ENCODE results near the gene DDX55.
"Not testable (repeated sequence)": the region's sequence is repeated elsewhere in the genome, so short reads cannot be mapped to it uniquely, and the experiment has no call there.

DDX55 gene

GRCh38 chr12:123601602-123602489, at the start of gene DDX55:
DDX55 (plus strand) TSS chr12:123602099; CDS start chr12:123602149, 50 bp downstream.
- H3K4me3 ChIP-seq (ENCODE audit: low read depth, low read length), result peak within 1 kb of the TSS; percentile 100

- not testable (repeated sequence) for H3K4me3 ChIP-seq (ENCODE audit: low read depth, low read length)
Measured at GRCh38 chr12:123554136-123554535, 47.8 kb upstream of the DDX55 start.

DNA sequence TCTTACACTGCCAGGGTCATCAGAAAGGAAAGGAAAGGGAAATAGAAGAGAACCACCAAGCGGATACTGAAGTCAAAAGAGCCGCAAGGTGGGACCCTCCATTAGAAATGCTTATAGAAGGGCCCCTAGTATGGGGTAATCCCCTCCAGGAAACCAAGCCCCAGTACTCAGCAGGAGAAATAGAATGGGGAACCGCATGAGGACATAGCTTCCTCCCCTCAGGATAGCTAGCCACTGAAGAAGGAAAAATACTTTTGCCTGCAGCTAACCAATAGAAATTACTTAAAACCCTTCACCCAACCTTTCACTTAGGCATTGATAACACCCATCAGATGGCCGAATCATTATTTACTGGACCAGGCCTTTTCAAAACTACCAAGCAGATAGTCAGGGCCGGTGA, 47.1 kb upstream of the DDX55 start:
- H3K4me3 ChIP-seq (ENCODE audit: low read depth, low read length), result not testable (repeated sequence)

DNA sequence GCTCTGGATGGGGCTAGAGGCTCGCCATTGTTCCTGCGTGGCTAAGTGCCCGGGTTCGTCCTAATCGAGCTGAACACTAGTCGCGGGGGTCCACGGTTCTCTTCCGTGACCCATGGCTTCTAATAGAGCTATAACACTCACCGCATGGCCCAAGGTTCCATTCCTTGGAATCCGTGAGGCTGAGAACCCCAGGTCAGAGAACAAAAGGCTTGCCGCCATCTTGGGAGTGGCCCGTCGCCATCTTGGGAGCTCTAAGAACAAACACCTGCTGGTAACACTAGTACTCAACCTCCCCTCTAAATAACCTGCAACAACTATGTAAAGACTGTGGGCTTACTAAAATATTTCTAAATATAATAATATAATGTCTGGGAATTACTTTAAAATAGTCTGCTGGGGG, 43.4 kb upstream of the DDX55 start:
- not testable (repeated sequence) for H3K4me3 ChIP-seq (ENCODE audit: low read depth, low read length)

DNA sequence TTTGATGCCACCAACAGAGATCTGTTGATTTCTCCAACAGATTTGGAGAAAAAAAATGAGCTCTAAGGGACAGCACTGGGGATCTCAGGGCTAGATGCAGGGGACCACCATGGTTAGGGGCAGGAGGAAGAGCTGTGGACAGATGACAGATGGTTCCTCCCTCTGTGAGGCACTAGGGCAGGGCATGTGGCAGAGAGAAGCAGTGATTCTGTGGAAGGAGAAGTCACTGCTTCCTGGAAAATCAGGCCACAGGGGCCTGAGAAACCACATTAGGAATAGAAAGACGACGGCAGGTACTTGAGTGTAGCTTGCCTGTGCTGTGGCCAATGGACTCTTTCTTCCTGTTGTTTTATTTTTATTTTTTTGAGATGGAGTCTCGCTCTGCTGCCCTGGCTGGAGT, 42.4 kb upstream of the DDX55 start:
- no peak overlapping the region for H3K4me3 ChIP-seq (ENCODE audit: low read depth, low read length)

GRCh38 chr12:123571343-123571813, 30.5 kb upstream of the DDX55 start:
- no peak overlapping the region for H3K4me3 ChIP-seq (ENCODE audit: low read depth, low read length)

DNA sequence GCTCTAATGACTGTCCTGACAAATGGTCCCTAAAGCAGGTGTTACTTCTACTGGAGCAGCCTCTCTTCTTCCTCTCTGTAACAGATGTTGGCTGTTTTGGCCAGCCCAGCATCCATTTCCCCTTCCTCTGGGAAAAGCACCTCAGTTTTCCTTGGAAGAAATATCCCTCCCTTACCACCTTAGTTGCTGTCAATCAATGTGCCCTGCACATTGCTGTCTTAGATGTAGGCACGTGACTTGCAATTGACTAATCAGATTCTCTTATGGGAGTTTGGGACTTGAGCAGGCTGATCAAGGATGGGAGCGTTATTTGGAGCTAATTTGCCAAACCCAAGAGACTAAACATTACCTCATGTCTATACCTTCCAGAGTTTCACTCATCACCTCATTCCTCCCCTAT, 29.5 kb upstream of the DDX55 start:
- no peak overlapping the region for H3K4me3 ChIP-seq (ENCODE audit: low read depth, low read length)

DNA sequence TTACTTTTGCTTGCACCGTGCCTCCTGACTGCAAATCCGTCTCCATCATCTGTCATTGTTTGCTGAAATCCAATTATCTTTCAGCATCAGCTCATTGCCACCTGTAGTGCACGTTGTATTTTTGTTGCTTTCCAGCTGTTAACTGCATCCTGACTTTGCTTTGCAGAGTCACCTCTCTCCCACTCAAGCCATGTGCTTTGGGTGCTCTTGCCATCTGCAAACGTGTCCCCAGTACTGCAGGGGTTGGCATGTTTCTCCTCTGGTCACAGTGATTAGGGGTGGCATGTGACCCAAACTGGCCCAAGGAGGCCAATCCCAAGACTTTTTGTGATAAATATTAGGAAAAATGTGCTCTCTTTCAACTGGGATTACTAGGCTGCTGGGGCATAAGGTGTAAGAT, 28.0 kb upstream of the DDX55 start:
- H3K4me3 ChIP-seq (ENCODE audit: low read depth, low read length), result no peak overlapping the region

DNA sequence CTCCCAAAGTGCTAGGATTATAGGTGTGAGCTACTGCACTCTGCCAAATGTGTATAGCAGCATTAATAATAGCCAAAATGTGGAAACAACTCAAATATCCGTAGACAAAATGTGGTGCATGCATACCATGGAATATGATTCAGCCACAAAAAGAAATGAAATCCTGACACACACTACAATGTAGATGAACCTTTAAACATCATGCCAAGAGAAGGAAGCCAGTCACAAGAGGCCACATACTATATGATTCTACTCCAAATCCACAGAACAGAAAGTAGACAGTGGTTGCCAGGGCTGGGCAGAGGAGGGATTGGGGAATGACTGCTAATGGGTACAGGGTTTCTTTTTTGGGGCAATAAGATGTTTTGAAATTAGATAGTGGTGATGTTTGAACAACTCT, 25.3 kb upstream of the DDX55 start:
- no peak overlapping the region for H3K4me3 ChIP-seq (ENCODE audit: low read depth, low read length)

- no peak overlapping the region for H3K4me3 ChIP-seq (ENCODE audit: low read depth, low read length)
Measured at GRCh38 chr12:123578243-123578642, 23.7 kb upstream of the DDX55 start.

DNA sequence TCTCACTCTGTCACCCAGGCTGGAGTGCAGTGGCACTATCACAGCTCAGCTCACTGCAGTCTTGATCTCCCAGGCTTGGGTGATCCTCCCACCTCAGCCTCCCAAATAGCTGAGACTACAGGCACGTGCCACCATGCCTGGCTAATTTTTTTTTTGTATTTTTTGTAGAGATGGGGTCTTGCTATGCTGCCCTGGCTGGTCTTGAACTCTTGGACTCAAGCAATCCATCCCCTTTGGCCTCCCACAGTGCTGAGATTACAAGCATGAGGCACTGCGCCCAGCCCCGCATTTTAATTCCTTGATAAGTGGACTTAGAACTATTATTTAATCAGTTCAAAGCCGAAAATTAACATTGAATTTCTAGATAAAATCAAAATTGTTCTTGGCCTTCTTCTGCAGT, 23.1 kb upstream of the DDX55 start:
- H3K4me3 ChIP-seq (ENCODE audit: low read depth, low read length), result not testable (repeated sequence)

GRCh38 chr12:123580772-123581171, 21.1 kb upstream of the DDX55 start:
- no peak overlapping the region for H3K4me3 ChIP-seq (ENCODE audit: low read depth, low read length)

GRCh38 chr12:123591702-123592481, 10.0 kb upstream of the DDX55 start:
- no peak overlapping the region for H3K4me3 ChIP-seq (ENCODE audit: low read depth, low read length)

DNA sequence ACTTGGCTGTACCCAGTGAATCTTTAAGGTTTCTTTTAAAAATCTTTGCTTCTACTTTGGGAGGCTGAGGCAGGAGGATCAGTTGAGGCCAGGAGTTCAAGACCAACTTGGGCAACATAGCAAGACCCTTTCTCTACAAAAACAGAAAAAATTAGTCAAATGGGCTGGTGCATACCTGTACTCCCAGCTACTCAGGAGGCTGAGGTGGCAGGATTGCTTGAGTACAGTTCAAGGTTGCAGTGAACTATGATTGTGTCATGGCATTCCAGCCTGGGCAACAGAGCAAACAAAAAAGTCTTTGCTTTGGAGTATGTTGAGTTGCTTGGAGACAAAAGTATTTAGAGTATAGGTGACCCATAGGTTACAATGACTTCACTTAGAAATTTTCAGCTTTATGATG, 6.2 kb upstream of the DDX55 start:
- no peak overlapping the region for H3K4me3 ChIP-seq (ENCODE audit: low read depth, low read length)

GRCh38 chr12:123597100-123597499, 4.8 kb upstream of the DDX55 start:
- H3K4me3 ChIP-seq (ENCODE audit: low read depth, low read length), result no peak overlapping the region

DNA sequence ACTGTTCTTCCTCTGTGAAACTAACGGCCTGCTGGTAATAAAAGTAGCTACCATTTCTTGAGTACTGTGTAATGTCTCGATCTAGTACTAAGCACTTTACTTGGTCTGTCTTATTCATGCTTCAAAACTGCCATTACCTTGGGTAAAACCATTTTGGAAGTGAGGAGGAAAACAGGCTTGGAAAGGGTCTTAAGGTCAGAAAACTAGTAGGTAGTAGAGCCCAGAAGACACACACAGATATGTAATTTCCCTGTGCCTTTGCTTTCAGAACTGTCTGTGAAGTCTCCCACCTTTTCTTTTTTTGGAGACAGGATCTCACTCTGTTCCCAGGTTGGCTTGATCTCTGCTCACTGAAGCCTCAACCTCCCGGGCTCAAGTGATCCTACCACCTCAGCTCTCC, 3.4 kb upstream of the DDX55 start:
- H3K4me3 ChIP-seq (ENCODE audit: low read depth, low read length), result no peak overlapping the region

DNA sequence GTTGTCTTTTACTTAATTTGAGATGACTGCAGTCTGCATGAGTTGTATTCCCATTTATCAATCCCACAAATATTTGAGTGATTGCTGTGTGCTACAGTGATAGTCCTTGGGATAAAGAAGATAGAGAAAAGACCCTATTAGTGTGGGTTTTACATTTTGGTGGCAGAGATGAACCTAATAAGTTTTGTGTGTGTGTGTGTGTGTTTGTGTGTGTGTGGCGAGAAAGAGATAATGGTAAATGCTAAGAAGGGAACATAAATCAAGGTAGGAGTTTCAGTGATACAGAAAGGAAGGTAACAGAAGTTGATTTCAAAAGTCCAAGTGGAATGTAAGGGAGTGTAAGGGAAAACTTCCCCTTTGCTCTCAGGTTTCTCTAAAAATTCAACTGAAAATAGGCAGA, 2.6 kb upstream of the DDX55 start:
- H3K4me3 ChIP-seq (ENCODE audit: low read depth, low read length), result no peak overlapping the region

DNA sequence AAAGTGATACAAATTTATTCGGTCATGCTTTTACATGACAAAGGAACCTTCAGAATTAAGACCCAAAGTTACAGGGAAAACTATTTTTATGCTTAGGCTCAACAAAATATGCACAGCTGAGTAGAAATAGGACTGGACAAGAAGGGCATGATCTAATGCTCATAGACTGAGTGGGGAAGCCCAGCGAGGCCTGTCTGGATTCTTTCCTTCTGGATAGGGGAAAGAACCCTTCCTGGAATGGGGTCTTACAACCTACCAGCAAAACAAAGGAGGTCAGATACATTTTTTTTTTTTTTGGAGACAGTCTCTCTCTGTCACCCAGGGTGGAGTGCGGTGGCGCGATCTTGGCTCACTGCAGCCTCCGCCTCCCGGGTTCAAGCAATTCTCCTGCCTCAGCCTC, 2.2 kb upstream of the DDX55 start:
- H3K4me3 ChIP-seq (ENCODE audit: low read depth, low read length), result no peak overlapping the region

DNA sequence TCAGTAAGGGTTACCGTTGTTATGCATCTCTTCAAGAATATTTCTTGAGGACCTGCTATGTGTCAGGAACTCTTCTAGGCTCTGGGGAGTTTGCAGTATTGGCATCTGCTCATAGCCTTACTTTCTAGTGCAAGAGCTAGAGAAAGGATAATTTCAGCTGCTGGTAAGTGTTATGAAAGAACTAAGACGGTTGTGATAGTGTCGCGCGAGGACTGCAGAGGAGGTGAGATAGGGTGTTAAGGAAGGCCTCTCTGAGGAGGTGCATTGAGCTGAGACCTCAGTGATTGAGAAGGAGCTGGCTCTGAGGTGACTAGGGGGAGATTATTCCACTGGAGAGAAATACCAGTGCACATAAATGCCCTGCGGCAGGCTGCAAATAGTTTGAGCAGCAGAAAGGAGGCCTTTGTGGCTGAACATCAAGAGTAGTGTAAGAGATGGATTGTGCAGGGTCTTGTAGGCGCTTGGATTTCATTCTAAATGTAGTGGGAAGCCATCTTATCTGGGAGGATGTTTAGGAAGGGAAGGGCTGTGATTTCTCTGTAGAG, 824 bp downstream of the DDX55 start:
- H3K4me3 ChIP-seq (ENCODE audit: low read depth, low read length), result peak overlapping the region; percentile 100

GRCh38 chr12:123603495-123603894, 1.6 kb downstream of the DDX55 start:
- H3K4me3 ChIP-seq (ENCODE audit: low read depth, low read length), result not testable (repeated sequence)

GRCh38 chr12:123607756-123608155, 5.9 kb downstream of the DDX55 start:
- no peak overlapping the region for H3K4me3 ChIP-seq (ENCODE audit: low read depth, low read length)

DNA sequence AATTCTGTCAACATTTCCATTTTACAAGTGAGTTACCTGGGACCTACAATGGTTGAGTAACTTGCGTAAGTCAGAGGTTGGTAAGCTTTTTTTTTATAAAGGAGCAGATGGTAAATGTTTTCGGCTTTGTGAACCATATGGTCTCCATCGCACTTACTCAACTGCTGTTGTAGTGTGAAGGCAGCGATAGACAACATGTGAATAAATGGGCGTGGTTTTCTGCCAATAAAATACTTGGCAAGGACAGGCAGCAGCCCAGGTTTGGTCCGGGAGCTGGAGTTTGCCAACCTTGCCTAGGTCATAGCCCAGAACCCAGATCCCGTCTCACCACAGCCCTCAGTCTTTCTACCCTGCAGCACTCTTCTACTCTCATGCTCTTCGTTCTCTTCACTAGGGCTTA, 6.3 kb downstream of the DDX55 start:
- H3K4me3 ChIP-seq (ENCODE audit: low read depth, low read length), result no peak overlapping the region
